ENCODE data around the gene BCL7B. TPM values are rescaled to one million over a fixed set of nuclear protein-coding genes. Genes with fewer than 3 reads are reported as not detected.

The BCL7B gene
- total RNA-seq, 1 experiment from 2014 or later = 50.4 TPM

DNA sequence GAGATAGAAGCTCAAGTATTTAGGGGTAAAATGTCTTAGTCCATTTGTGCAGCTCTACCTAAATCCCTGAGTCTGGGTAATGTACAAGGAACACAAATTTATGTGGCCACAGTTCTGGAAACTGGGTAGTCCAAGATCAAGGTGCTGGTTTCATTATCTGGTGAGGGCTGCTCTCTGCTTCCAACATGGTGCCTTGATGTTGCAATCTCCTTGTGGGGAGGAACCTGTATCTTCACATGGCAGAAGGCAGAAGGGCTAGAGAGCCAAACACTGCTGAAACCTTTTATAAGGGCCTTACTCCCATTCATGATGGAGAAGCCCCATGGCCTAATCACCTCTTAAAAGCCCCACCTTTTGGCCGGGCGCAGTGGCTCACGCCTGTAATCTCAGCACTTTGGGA lies 26.7 kb downstream of the BCL7B start:
- TF ChIP-seq CTCF (IDR thresholded peaks at IDR 0.05 in 2 of 3, conservative IDR thresholded peaks at IDR 0.05 in 1 of 3; ENCODE audit: borderline replicate concordance in 1 of 3, insufficient read depth in 1 of 3, low read depth in 2 of 3, low read length in 2 of 3) = no peak
- no peak for TF ChIP-seq ZFX (IDR thresholded peaks at IDR 0.05)
- TF ChIP-seq, protein P1, sequence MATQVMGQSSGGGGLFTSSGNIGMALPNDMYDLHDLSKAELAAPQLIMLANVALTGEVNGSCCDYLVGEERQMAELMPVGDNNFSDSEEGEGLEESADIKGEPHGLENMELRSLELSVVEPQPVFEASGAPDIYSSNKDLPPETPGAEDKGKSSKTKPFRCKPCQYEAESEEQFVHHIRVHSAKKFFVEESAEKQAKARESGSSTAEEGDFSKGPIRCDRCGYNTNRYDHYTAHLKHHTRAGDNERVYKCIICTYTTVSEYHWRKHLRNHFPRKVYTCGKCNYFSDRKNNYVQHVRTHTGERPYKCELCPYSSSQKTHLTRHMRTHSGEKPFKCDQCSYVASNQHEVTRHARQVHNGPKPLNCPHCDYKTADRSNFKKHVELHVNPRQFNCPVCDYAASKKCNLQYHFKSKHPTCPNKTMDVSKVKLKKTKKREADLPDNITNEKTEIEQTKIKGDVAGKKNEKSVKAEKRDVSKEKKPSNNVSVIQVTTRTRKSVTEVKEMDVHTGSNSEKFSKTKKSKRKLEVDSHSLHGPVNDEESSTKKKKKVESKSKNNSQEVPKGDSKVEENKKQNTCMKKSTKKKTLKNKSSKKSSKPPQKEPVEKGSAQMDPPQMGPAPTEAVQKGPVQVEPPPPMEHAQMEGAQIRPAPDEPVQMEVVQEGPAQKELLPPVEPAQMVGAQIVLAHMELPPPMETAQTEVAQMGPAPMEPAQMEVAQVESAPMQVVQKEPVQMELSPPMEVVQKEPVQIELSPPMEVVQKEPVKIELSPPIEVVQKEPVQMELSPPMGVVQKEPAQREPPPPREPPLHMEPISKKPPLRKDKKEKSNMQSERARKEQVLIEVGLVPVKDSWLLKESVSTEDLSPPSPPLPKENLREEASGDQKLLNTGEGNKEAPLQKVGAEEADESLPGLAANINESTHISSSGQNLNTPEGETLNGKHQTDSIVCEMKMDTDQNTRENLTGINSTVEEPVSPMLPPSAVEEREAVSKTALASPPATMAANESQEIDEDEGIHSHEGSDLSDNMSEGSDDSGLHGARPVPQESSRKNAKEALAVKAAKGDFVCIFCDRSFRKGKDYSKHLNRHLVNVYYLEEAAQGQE (IDR thresholded peaks at IDR 0.05; ENCODE audit: low read depth) = no peak
- TF ChIP-seq ATF3 (IDR thresholded peaks at IDR 0.05) = no peak
- no peak for TF ChIP-seq EGR1 (IDR thresholded peaks at IDR 0.05; ENCODE audit: low read depth)
- TF ChIP-seq EZH2phosphoT487 (IDR thresholded peaks at IDR 0.05; ENCODE audit: borderline replicate concordance) = no peak
- TF ChIP-seq ZNF274 (IDR thresholded peaks at IDR 0.05; ENCODE audit: low read depth, low read length) = no peak
- no peak for TF ChIP-seq ZBTB33 (IDR thresholded peaks at IDR 0.05; ENCODE audit: extremely low read depth, insufficient replicate concordance, low read length)
- TF ChIP-seq CBX3 (IDR thresholded peaks at IDR 0.05; ENCODE audit: low read depth) = no peak
- TF ChIP-seq POLR2AphosphoS5 (IDR thresholded peaks at IDR 0.05; ENCODE audit: low read depth, low read length) = no peak
- no peak for TF ChIP-seq TCF7L2 (IDR thresholded peaks at IDR 0.05; ENCODE audit: borderline replicate concordance, extremely low read depth, insufficient read depth, insufficient read length)
- TF ChIP-seq, protein P2, sequence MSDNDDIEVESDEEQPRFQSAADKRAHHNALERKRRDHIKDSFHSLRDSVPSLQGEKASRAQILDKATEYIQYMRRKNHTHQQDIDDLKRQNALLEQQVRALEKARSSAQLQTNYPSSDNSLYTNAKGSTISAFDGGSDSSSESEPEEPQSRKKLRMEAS (IDR thresholded peaks at IDR 0.05) = no peak
- no peak for TF ChIP-seq POLR2A (IDR thresholded peaks at IDR 0.05; ENCODE audit: borderline replicate concordance, extremely low read depth, insufficient read depth, insufficient read length)
- no peak for TF ChIP-seq ELF1 (IDR thresholded peaks at IDR 0.05; ENCODE audit: borderline replicate concordance, low read depth)
- TF ChIP-seq SRF (IDR thresholded peaks at IDR 0.05; ENCODE audit: low read depth) = no peak
- no peak for TF ChIP-seq JUND (IDR thresholded peaks at IDR 0.05)
- no peak for TF ChIP-seq SIN3A (IDR thresholded peaks at IDR 0.05; ENCODE audit: low read depth)
- H3K4me1 ChIP-seq (ENCODE audit: control insufficient read depth in 1 of 2, insufficient read depth in 2 of 2, low read length in 2 of 2) = peaks cover 4 to 5% of the 10 kb centered on the region in 2 experiments; a peak in 3 of 4 replicates
- ATAC-seq (no peak), DNase-seq (ENCODE audit: low read depth, low spot score) (no peak)
- RAD21 ChIA-PET (ENCODE audit: low non-redundant PET in 1 of 2, low total read pairs in 2 of 2, uncharacterized antibody in 2 of 2, unreplicated experiment in 2 of 2) = no interaction called here
- 0 out of 4 replicates have a peak, but pooled peaks cover 0 to 6% of the 10 kb centered on the region in 2 experiments for H3K36me3 ChIP-seq (ENCODE audit: control insufficient read depth in 1 of 2, insufficient read depth in 2 of 2, low read length in 2 of 2)
- no peak overlapping the region for H3K27ac ChIP-seq (ENCODE audit: low read depth, low read length)
- H3K9me2 ChIP-seq (ENCODE audit: insufficient read depth) = no peaks in the 10 kb centered on the region
- H3K27me3 ChIP-seq (ENCODE audit: insufficient read depth, low read length) = no peaks in the 10 kb centered on the region
- H3K9ac ChIP-seq (ENCODE audit: low read length) = no peak overlapping the region
- no peaks in the 10 kb centered on the region for H3K9me3 ChIP-seq (ENCODE audit: control insufficient read depth in 1 of 2, insufficient read depth in 1 of 2, low read depth in 1 of 2, low read length in 2 of 2)
- no peaks in the 10 kb centered on the region for H4K20me1 ChIP-seq (ENCODE audit: insufficient read depth)
- H3K79me2 ChIP-seq (ENCODE audit: insufficient read depth, low read length) = no peaks in the 10 kb centered on the region
- CTCF ChIA-PET = no interaction called here
- no peak overlapping the region for H3K4me3 ChIP-seq (replicated peaks in 1 of 2; ENCODE audit: low read depth in 1 of 2, low read length in 2 of 2)
- H3K4me2 ChIP-seq (ENCODE audit: low read length) = no peak overlapping the region
- no peak overlapping the region for H2AFZ ChIP-seq (ENCODE audit: low read depth, low read length, poor library complexity, severe bottlenecking)
- BruUV-seq (replicated peaks) = no TSS peak
- POLR2A ChIA-PET = no interaction called here
- intact Hi-C loops (cut with micrococcal nuclease) = no loop called here
